ENCODE measurements around the gene RECQL5.

DNA sequence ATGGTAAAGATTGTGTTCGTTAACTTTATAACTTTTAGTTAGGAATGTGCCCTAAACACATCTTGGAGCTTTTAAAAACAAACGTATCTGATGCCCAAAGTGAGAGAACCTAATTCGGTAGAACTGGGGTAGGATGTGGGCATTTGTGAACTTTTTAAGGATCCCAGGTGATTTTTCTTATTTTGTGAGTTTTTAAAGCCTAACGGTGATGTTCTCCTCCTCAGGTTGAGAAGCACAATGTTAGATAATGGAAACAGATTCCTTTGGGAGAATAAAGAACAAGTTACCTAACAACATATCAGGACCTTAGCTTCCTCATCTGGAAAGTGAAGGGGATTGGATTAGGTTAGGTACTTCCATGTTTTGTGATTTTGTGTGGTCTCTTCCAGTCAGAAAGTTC, 871 bp upstream of the RECQL5 start:
- TF ChIP-seq, protein P1, sequence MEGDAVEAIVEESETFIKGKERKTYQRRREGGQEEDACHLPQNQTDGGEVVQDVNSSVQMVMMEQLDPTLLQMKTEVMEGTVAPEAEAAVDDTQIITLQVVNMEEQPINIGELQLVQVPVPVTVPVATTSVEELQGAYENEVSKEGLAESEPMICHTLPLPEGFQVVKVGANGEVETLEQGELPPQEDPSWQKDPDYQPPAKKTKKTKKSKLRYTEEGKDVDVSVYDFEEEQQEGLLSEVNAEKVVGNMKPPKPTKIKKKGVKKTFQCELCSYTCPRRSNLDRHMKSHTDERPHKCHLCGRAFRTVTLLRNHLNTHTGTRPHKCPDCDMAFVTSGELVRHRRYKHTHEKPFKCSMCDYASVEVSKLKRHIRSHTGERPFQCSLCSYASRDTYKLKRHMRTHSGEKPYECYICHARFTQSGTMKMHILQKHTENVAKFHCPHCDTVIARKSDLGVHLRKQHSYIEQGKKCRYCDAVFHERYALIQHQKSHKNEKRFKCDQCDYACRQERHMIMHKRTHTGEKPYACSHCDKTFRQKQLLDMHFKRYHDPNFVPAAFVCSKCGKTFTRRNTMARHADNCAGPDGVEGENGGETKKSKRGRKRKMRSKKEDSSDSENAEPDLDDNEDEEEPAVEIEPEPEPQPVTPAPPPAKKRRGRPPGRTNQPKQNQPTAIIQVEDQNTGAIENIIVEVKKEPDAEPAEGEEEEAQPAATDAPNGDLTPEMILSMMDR (IDR thresholded peaks at IDR 0.05) = no peak
- TF ChIP-seq ZFX (IDR thresholded peaks at IDR 0.05; ENCODE audit: borderline replicate concordance) = no peak
